Measurements from ENCODE around the gene RRN3.
"Not testable (repeated sequence)": the region's sequence is repeated elsewhere in the genome, so short reads cannot be mapped to it uniquely, and the experiment has no call there.

RRN3 gene

DNA sequence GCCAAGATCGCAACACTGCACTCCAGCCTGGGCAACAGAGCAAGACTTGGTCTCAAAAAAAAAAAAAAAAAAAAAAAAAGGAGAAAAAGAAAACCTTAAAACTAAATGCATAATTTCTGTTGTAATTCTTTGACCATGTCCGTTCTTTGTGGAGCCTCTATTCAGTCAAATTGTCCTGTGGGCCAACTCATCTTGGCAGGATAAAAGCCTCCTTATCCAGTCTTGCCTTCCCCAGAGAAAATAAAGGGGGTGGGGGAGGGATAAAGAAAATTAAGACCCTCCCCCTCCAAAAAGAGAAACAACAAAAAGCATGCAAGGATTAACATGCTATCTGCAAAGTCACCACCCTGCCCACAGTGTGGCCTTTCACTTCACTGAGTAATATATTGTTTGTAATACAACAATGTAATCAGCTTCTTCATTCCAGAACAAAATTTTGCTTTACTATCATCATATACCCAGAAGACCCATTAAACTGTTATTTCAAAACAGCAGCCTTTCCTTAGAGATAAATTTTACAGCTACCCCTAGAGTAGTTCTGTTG is 5.4 kb upstream of the RRN3 start:
- DNase-seq (ENCODE audit: low read depth) = not testable (repeated sequence)

DNA sequence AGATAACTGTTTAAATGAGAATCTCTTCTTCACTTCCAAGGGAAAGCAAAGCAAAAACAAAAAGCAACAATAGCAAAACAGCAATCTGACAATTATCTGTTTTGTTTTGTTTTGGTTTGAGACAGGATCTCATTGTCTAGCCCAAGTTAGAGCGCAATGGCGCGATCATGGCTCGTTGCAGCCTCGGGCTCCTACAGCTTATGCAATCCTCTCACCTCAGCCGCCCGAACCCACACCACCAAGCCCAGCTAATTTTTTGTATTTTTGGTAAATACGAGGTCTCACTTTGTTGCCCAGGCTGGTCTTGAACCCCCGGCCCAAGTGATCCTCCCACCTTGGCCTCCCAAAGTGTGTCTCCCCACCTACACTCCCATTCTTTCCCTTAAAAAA is 2.5 kb upstream of the RRN3 start:
- not testable (repeated sequence) for DNase-seq (ENCODE audit: low read depth)

DNA sequence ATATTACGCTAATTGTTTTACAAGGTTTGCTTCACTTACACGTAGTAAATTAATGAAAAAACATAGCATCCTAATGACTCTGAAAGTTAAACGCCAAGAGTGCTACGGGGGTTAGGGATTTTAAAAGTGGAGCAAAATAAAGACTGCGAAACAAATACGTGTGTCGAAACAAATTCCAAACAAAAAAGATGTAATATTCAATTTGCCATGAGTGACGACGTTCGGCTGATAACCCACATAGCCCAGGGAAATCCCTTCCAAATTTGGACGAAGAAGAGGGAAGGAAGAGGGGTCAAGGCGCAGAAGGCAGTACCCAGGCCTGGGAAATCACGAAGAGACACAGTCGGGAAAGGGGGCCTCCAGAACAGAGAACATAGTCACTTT is 509 bp downstream of the RRN3 start:
- DNase-seq (ENCODE audit: low read depth) = not testable (repeated sequence)

DNA sequence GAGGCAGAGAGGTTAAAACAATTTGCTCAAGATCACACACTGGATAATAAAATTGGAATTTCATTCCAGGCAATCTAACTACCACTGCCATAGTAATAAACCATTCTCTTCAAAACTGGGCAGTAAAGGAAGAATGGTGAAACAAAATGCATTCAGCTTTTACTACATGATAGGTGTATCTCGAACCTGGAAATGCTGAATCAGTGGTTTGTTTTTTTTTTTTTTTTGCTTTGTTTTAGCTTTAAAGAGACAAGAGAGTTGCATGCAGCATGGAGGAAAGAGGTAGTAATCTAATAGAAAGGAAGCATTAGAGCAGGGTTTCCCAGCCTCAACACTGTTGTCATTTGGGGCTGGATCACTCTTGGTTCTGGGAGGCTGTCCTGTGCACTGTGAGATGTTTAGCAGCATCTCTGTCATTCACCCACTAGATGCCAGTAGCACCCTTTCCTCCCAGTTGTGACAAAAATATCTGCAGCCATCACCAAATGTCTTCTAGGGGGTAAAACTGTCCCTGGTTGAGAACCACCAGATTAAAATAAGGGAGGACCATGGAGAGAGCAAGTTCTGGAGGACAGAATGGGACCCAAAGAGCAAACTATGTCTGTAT is 3.3 kb downstream of the RRN3 start:
- DNase-seq (ENCODE audit: low read depth) = not testable (repeated sequence)

DNA sequence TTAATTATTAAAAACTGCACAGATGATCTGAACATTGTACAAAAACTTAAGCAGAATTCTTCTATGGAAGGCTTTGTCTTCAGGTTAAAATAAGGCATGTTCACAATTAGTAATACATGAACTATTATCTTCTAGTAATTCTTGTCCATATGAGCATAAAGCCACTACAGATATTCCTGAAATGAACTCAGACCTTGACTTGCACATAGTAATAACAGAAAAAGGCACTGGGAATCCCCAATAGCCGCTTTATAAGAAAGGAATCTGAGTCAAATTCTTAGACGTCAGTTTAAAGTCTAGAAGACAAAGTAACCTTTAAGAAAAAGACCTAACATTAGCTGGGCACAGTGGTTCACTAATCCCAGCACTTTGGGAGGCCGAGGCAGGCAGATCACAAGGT is 11.3 kb downstream of the RRN3 start:
- DNase-seq (ENCODE audit: low read depth) = not testable (repeated sequence)

DNA sequence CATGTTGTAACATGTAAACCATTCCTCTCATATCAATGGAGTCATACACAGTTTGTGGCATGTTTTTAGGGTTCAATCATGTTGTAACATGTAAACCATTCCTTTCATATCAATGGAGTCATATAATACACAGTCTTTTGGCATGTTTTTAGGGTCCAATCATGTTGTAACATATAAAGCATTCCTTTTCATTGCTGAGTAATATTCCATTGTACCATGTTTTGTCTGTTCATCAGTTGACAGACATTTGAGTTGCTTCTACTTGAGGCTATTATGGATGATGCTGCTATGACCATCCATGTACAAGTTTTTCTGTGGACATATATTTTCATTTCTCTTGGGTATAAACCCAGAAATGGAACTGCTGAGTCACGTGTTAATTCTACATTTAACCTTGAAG is 13.2 kb downstream of the RRN3 start:
- DNase-seq (ENCODE audit: low read depth) = not testable (repeated sequence)

DNA sequence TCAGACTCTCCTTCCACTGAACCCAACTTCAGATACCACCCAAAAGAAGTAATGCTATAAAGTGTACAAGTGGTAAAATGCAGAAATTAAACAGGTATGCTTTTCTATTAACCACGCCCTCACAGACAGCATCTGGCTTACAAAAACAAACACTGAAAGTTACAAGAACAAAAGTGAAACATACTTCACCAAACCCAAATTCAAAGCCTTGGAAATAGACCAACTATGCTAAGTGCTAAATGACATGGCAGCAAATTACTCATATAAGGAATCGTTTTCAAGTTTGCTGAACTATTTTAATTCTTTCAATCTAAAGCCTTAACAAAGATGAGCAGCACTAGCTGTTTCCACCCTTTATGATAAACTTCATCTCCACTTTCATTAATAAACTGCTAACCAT is 17.9 kb downstream of the RRN3 start:
- DNase-seq (ENCODE audit: low read depth) = not testable (repeated sequence)

DNA sequence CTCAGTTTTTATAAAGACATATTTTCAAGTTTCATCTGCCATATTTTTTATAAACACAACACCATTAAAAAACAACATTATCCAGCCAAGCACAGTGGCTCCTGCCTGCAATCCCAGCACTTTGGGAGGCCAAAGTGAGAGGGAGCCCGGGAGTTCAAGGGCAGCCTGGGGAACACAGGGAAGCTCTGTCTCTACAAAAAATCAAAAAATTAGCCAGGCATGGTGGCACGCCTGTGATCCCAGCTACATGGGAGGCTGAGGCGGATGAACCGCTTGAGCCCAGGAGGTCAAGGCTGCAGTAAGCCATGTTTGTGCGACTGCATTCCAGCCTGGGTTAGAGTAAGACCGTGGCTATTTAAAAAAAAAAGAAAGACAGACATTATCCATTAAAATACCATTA is 21.0 kb downstream of the RRN3 start:
- DNase-seq (ENCODE audit: low read depth) = no peak

DNA sequence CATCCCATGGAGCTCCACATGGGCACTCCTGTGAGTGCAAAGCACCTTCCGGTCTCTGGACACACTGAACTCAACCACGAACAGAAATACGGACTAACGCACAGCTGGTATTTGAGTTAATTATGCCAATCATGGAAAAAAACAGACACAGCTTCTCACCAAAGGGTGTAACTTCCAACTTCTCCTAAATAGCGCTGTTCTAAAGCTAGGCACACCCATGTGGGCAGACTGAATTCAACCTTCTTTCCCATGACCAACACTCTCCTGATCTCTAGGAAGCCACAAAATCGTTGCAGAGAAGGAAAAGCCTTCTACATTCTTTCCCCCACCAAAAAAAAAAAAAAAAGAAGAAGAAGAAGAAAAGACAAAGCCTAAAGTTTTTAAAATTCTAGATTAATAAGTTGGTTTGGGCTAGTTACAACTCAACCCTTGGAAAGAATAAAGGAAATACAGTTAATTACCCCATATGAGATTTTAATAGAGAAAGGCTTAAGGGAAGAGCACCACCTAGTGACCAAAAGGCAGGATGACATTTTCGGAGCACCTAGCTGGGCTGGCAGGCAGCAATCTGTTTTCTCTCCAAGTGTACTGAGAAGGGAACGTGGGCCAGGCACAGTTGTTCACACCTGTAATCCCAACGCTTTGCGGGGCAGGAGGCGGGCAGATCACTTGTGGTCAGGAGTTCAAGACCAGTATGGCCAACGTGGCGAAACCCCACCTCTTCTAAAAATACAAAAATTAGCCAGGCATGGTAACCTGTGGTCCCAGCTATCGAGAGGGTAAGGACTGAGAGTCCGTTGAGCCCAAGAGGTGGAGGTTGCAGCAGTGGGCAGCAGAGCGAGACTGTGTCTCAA is 21.9 kb downstream of the RRN3 start:
- DNase-seq (ENCODE audit: low read depth) = not testable (repeated sequence)

DNA sequence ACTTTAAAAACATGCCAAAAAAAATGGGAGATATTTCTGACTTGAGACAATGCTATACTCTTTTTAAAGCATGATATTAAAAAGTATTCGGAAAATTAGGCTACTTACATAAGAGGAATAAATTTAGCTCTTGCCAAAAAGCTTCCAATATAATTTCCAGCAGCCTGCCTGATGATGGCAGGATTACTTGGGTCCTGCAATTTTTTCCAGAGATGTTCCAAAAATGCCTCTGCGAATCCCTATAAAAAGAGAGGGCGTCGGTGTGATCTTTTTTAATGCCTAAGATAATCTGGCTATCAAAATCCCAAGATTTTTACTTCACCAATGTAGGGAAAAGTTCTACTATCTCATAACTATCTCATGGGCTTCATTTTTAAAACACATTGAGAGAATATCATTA is 23.1 kb downstream of the RRN3 start:
- not testable (repeated sequence) for DNase-seq (ENCODE audit: low read depth)

DNA sequence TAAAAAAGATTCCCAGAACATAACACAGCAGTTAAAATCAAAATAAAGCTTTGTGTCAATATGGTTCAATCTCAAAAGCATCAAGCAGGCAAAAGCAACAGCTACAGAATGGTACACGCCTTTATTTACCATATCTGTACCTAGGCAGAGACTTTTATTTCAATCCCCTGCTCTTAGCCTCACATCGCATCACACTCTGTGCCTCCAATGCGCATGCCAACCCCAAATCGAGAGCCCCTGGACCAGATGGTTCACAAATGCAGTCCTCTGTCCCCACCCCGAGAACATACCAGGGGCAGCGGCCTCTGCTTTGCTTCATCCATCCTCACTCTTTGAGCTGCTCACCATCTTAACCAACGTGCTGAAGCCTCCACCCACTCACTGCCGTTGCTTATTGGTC is 27.4 kb downstream of the RRN3 start:
- DNase-seq (ENCODE audit: low read depth) = not testable (repeated sequence)

DNA sequence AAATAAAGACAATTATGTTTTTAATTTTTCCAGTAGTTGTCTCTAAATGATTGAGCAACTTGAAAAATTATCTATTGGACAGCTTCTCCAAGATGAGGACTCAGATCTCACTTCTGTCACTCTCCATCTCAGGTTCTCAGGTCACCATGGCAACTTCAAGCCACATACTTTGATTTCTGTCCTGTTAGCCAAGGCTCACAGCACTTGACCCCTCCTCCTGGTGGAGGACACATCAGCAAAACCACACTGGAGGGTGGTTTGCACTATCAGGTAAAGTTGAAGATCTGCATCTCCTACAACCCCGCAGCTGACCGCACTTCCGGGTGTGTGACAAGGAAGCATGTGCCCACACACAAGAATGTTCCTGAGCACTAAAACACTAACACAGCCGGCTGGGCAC is 28.1 kb downstream of the RRN3 start:
- DNase-seq (ENCODE audit: low read depth) = not testable (repeated sequence)

DNA sequence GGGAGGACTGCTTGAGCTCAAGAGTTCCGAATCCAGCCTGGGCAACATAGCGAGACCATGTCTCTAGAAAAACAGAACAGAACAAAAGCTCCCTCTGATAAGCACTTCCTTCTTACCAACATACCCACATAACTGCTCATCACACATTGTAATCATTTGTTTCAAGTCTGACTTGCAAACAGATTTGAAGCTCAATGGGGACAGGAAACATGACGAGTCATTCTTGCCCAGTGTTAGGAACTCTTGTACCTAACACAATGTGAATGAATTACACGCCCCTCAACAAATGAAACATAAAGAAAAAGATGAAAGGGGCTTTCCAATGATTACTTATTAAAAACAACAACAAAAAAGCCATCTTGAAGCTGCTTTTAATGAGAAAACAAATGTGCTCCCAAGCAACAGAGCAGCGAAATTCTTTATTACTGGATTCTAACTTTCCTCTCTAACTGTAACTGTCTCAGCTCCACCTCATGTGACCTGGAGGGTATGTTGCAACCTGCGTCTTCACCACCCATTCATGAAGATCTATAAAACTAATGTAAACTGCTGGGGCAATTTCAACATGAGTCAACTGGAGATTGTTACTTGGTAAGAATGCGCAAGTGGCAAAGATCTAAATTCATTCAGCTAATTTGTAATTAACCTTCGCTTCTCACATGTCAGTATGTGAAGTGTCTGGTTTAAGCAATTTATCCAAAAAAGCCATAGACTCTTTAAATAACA is 31.8 kb downstream of the RRN3 start:
- not testable (repeated sequence) for DNase-seq (ENCODE audit: low read depth)

DNA sequence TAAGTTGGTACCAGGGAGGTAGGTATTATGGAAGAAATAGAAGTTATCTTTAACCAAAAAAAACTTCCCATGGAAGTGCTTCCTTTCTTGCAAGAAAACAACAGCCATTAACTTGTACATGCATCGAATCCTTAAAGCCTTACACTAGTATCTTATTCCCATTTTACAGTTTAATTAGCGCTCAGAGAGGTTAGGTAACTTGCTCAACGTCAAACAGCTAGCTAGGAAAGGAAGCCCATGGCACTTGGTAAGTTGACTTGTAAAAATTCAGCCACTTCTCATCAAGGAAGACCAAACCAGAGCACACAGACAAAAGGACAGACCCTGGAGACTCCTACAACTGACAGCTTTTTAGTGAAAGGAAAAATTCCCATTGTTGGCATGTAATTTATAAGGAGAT is 34.7 kb downstream of the RRN3 start:
- DNase-seq (ENCODE audit: low read depth) = no peak

DNA sequence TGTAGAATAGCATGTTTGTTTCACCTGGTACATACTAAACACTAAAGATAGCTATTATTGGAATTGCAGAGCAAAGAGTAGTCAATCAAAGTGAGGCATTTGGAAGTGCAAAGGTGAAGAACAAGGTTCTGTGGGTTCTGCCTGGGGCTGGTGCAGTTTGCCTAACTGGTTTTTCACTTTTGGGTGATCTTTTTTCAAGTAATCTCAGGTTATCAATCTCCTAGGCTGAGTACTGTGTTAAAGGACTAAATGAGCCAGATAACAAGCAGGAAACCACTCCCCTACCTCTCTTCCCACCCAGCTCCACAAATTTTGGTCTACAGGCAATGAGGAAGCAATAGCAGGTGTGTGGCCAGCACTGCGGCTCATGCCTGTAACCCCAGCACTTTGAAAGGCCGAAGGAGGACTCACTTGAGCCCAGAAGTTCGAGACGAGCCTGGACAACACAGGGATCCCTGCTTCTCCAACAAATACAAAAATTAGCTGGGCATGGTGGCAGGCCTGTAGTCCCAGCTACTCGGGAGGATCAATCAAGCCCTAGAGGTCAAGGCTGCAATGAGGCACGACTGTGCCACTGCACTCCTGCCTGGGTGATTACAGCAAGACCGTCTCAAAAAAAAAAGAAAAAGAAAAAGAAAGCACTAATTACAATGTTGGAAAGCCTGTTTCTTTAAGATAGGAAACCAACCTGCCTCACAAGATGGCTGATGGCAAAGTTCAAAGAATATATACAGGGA is 36.2 kb downstream of the RRN3 start:
- no peak for DNase-seq (ENCODE audit: low read depth)

DNA sequence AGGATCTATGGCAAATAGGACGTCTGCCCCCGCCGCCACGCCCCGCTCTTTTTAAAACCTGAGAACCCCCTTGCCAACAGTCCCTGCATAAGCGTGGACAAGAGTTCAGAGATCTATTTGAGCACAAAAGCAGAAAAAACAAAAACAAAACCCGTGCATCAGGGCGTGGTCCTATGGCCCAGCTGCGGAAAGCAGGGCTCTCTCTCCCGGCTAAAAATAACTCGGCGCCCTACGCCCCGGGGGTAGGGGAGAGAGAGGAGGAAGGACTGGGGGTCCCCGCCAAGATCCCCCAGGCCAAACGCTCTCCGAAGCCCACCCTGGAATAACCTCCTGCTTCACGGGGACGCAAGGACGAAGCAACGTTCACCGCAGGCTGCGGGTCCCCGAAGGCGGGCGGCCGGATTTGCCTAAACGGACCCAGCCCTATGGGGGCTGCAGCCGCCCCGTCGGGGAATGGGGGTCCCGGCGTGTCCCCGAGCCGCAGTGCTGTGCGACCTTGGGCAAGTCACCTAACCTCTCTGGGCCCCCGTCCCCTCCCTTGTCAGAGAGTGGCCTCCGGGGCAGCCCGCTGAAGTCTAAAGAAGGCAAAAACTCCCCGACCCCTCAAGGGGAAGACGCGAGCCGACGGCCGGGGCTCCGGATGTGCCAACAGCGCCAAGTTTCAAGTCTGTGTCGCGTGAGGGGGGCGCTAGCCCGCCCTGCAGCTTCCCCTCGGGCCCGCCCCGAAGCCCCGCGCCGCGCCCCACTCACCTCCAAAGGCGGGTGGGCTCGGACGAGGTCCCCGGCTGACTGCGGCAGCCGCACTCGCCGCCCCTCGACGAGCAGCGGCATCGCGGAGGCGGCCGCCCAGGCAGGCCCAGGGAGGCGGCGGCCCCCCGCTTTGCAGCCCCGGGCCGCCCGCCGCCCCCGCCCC is 38.7 kb downstream of the RRN3 start:
- peak; percentile 26 for DNase-seq (ENCODE audit: low read depth)

DNA sequence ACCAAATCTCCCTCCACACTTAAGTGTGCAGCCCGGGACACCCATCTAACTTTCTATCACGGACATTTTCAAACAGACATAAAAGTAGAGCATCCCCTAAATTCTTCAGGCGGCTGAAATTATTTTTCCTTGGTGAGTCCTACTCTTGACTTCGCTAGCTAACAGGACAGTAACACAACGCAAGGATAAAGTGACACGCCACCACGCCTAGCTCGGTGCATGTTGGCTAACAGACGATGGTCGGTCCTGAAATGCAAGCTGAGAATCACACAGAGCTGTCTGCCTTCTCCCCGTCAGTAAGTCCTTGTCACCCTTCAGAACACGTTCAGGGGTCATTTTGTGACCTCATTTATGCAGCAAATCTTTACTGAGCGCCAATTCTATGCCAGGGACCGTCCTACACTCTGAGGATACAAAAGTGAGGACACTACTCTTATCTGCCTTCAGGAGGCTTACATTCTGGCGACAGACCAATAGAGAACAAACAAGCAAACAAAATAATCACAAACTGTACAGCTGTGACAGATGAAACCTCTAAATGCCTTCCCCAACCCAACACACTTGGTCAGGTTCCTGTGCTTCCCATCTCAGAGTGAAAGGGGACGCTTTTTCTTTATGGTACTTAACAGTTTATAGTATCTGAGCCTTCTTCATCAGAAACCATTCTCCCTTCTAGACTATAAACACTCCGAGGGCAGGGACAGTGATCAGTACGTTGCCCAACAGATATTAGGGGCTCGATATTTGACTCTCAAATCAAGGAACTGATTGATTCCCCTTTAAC is 39.5 kb downstream of the RRN3 start:
- no peak for DNase-seq (ENCODE audit: low read depth)

DNA sequence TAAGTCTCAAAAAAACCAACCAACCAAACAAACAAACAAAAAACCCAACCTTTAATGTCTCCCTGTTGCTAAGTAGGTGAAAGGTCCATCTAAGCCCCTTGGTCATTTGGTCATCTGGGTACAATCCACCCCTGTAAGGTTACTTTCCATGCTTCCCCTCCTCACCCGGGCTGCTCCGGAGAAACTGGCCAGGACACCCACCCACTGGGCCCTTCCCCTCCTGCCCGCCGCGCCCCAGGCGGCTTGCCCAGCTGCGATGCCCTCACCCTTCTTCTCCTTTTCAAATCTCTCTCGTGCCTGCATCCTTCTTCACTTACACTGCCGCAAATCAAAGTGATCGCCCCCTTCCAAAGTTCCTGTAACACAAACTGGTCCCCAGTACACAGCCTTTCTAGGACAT is 40.2 kb downstream of the RRN3 start:
- no peak for DNase-seq (ENCODE audit: low read depth)

DNA sequence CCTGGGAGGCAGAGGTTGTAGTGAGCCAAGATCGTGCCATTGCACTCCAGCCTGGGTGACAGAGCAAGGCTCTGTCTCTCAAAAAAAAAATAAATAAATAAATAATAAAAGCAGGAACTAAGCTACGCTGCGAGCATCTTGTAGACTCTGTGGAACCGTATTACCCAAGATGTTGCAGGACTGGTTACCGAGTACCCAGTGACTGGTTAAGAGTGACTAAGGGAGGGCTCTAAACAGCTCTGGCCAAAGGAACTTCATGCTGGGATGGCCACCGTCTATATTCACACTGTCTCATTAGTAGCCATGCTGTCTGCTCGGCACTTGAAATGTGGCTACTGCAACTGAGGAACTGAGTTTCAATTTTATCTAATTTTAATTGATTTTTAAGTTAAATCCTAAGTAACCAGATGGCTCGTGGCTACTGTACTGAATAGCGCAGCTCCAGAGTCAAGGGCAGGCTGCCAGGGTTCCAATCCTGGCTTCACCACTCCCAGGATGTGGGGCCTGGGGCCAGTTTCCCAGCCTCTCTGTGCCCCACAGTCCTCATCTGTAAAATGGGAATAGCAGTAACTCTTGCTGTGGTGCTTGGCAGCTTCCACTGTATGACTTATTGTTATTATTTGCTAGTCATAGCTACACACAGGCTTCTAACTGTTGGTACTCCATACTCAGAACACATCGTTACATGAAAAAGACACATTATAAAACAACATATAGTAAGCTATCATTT is 41.2 kb downstream of the RRN3 start:
- DNase-seq (ENCODE audit: low read depth) = no peak
